Measurements from ENCODE around the gene ZNF581.

Gene ZNF581

DNA sequence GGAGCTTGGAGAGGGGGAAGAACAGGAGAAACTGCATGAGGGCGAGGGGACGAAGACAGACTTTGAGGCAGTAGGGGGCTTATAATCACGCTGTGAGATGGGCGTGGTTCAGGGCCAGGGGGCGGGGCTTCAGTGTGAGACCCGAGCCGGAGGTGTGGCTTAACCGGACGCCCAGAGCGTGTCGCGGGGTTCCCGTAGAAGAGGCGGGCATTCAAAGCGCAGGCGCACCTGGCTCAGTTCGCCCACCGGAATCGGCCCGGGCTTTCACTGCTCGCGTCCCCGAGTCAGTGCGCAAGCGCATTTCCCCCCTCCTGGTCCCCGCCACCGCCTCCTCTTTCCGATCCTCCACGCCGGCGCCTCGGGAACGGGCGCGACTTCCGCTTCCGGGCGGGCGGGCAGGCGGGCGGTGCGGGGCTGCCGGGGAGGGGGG is 38.2 kb upstream of the ZNF581 start (continued):
- no peak for TF ChIP-seq ZNF792 (tag by site-specific recombination; IDR thresholded peaks at IDR 0.05)
- peak; percentile 63 for TF ChIP-seq ZIC2 (tag by site-specific recombination; IDR thresholded peaks at IDR 0.05)
- TF ChIP-seq MZF1 (tag by site-specific recombination; IDR thresholded peaks at IDR 0.05; ENCODE audit: borderline replicate concordance): no peak
- no peak for TF ChIP-seq ZFP37 (tag by site-specific recombination; IDR thresholded peaks at IDR 0.05)
- peak; percentile 72; the same call in 1 of the 2 replicates for TF ChIP-seq ZBTB20 (tag by site-specific recombination; IDR thresholded peaks at IDR 0.05)
- peak; percentile 58; the same call in 1 of the 2 replicates for TF ChIP-seq GLIS1 (tag by site-specific recombination; IDR thresholded peaks at IDR 0.05)
- TF ChIP-seq ZNF404 (tag by site-specific recombination; IDR thresholded peaks at IDR 0.05): no peak
- no peak for TF ChIP-seq ZNF221 (tag by site-specific recombination; IDR thresholded peaks at IDR 0.05; ENCODE audit: borderline replicate concordance)
- TF ChIP-seq MEIS1 (CRISPR knock-in tag; IDR thresholded peaks at IDR 0.05; ENCODE audit: borderline replicate concordance): no peak
- TF ChIP-seq KLF8 (tag by site-specific recombination; IDR thresholded peaks at IDR 0.05): peak; percentile 67; the same call in 1 of the 2 replicates
- TF ChIP-seq, protein P1, sequence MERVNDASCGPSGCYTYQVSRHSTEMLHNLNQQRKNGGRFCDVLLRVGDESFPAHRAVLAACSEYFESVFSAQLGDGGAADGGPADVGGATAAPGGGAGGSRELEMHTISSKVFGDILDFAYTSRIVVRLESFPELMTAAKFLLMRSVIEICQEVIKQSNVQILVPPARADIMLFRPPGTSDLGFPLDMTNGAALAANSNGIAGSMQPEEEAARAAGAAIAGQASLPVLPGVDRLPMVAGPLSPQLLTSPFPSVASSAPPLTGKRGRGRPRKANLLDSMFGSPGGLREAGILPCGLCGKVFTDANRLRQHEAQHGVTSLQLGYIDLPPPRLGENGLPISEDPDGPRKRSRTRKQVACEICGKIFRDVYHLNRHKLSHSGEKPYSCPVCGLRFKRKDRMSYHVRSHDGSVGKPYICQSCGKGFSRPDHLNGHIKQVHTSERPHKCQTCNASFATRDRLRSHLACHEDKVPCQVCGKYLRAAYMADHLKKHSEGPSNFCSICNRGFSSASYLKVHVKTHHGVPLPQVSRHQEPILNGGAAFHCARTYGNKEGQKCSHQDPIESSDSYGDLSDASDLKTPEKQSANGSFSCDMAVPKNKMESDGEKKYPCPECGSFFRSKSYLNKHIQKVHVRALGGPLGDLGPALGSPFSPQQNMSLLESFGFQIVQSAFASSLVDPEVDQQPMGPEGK (tag by site-specific recombination; IDR thresholded peaks at IDR 0.05): peak; percentile 81
- peak; percentile 87 for TF ChIP-seq SP2 (tag by site-specific recombination; IDR thresholded peaks at IDR 0.05)
- TF ChIP-seq ZNF548 (tag by site-specific recombination; IDR thresholded peaks at IDR 0.05): no peak
- TF ChIP-seq, protein P2, sequence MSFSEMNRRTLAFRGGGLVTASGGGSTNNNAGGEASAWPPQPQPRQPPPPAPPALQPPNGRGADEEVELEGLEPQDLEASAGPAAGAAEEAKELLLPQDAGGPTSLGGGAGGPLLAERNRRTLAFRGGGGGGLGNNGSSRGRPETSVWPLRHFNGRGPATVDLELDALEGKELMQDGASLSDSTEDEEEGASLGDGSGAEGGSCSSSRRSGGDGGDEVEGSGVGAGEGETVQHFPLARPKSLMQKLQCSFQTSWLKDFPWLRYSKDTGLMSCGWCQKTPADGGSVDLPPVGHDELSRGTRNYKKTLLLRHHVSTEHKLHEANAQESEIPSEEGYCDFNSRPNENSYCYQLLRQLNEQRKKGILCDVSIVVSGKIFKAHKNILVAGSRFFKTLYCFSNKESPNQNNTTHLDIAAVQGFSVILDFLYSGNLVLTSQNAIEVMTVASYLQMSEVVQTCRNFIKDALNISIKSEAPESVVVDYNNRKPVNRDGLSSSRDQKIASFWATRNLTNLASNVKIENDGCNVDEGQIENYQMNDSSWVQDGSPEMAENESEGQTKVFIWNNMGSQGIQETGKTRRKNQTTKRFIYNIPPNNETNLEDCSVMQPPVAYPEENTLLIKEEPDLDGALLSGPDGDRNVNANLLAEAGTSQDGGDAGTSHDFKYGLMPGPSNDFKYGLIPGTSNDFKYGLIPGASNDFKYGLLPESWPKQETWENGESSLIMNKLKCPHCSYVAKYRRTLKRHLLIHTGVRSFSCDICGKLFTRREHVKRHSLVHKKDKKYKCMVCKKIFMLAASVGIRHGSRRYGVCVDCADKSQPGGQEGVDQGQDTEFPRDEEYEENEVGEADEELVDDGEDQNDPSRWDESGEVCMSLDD (tag by site-specific recombination; IDR thresholded peaks at IDR 0.05): 0 out of 2 replicates have a peak, but pooled peaks have one; percentile 6
- TF ChIP-seq GLI4 (tag by site-specific recombination; IDR thresholded peaks at IDR 0.05): no peak
- TF ChIP-seq, protein P3, sequence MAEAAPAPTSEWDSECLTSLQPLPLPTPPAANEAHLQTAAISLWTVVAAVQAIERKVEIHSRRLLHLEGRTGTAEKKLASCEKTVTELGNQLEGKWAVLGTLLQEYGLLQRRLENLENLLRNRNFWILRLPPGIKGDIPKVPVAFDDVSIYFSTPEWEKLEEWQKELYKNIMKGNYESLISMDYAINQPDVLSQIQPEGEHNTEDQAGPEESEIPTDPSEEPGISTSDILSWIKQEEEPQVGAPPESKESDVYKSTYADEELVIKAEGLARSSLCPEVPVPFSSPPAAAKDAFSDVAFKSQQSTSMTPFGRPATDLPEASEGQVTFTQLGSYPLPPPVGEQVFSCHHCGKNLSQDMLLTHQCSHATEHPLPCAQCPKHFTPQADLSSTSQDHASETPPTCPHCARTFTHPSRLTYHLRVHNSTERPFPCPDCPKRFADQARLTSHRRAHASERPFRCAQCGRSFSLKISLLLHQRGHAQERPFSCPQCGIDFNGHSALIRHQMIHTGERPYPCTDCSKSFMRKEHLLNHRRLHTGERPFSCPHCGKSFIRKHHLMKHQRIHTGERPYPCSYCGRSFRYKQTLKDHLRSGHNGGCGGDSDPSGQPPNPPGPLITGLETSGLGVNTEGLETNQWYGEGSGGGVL (tag by site-specific recombination; IDR thresholded peaks at IDR 0.05): peak; percentile 88
- TF ChIP-seq KLF9 (tag by site-specific recombination; IDR thresholded peaks at IDR 0.05; ENCODE audit: low read depth): peak; percentile 96
- TF ChIP-seq, protein P4, sequence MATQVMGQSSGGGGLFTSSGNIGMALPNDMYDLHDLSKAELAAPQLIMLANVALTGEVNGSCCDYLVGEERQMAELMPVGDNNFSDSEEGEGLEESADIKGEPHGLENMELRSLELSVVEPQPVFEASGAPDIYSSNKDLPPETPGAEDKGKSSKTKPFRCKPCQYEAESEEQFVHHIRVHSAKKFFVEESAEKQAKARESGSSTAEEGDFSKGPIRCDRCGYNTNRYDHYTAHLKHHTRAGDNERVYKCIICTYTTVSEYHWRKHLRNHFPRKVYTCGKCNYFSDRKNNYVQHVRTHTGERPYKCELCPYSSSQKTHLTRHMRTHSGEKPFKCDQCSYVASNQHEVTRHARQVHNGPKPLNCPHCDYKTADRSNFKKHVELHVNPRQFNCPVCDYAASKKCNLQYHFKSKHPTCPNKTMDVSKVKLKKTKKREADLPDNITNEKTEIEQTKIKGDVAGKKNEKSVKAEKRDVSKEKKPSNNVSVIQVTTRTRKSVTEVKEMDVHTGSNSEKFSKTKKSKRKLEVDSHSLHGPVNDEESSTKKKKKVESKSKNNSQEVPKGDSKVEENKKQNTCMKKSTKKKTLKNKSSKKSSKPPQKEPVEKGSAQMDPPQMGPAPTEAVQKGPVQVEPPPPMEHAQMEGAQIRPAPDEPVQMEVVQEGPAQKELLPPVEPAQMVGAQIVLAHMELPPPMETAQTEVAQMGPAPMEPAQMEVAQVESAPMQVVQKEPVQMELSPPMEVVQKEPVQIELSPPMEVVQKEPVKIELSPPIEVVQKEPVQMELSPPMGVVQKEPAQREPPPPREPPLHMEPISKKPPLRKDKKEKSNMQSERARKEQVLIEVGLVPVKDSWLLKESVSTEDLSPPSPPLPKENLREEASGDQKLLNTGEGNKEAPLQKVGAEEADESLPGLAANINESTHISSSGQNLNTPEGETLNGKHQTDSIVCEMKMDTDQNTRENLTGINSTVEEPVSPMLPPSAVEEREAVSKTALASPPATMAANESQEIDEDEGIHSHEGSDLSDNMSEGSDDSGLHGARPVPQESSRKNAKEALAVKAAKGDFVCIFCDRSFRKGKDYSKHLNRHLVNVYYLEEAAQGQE (tag by site-specific recombination; IDR thresholded peaks at IDR 0.05): no peak
- TF ChIP-seq, protein P5, sequence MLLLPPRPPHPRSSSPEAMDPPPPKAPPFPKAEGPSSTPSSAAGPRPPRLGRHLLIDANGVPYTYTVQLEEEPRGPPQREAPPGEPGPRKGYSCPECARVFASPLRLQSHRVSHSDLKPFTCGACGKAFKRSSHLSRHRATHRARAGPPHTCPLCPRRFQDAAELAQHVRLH (tag by site-specific recombination; IDR thresholded peaks at IDR 0.05): no peak
- 0 out of 2 replicates have a peak, but pooled peaks have one; percentile 8 for TF ChIP-seq ZNF24 (tag by site-specific recombination; IDR thresholded peaks at IDR 0.05)
- TF ChIP-seq GFI1B (tag by site-specific recombination; IDR thresholded peaks at IDR 0.05): no peak
- TF ChIP-seq, protein P6, sequence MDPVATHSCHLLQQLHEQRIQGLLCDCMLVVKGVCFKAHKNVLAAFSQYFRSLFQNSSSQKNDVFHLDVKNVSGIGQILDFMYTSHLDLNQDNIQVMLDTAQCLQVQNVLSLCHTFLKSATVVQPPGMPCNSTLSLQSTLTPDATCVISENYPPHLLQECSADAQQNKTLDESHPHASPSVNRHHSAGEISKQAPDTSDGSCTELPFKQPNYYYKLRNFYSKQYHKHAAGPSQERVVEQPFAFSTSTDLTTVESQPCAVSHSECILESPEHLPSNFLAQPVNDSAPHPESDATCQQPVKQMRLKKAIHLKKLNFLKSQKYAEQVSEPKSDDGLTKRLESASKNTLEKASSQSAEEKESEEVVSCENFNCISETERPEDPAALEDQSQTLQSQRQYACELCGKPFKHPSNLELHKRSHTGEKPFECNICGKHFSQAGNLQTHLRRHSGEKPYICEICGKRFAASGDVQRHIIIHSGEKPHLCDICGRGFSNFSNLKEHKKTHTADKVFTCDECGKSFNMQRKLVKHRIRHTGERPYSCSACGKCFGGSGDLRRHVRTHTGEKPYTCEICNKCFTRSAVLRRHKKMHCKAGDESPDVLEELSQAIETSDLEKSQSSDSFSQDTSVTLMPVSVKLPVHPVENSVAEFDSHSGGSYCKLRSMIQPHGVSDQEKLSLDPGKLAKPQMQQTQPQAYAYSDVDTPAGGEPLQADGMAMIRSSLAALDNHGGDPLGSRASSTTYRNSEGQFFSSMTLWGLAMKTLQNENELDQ (tag by site-specific recombination; IDR thresholded peaks at IDR 0.05; ENCODE audit: low read depth): no peak
- no peak for TF ChIP-seq TRIM28 (IDR thresholded peaks at IDR 0.05; ENCODE audit: borderline replicate concordance, low read length)
- no peak for TF ChIP-seq ZNF473 (tag by site-specific recombination; IDR thresholded peaks at IDR 0.05)
- TF ChIP-seq, protein P7, sequence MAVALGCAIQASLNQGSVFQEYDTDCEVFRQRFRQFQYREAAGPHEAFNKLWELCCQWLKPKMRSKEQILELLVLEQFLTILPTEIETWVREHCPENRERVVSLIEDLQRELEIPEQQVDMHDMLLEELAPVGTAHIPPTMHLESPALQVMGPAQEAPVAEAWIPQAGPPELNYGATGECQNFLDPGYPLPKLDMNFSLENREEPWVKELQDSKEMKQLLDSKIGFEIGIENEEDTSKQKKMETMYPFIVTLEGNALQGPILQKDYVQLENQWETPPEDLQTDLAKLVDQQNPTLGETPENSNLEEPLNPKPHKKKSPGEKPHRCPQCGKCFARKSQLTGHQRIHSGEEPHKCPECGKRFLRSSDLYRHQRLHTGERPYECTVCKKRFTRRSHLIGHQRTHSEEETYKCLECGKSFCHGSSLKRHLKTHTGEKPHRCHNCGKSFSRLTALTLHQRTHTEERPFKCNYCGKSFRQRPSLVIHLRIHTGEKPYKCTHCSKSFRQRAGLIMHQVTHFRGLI (tag by site-specific recombination; IDR thresholded peaks at IDR 0.05): no peak
- TF ChIP-seq ZNF366 (tag by site-specific recombination; conservative IDR thresholded peaks at IDR 0.05): peak; percentile 74
